ENCODE results near the gene MALRD1. TPM values are rescaled to one million over a fixed set of nuclear protein-coding genes. Genes with fewer than 3 reads are reported as not detected.

MALRD1 gene
- total RNA-seq, 1 donor from 2014 or later, result not detected

- H3K27ac Mint-ChIP-seq, result no peak overlapping the region
- no peak overlapping the region for H3K4me3 Mint-ChIP-seq
- no peaks in the 10 kb centered on the region for H3K4me1 Mint-ChIP-seq (ENCODE audit: low read depth)
- peaks cover 11% of the 10 kb centered on the region for H3K9me3 Mint-ChIP-seq
- intact Hi-C loops (cut with micrococcal nuclease), result no loop called here
- no peaks in the 10 kb centered on the region for H3K27me3 Mint-ChIP-seq (ENCODE audit: insufficient read depth)
- no peaks in the 10 kb centered on the region for H3K36me3 Mint-ChIP-seq (ENCODE audit: low read depth)
- no peak for DNase-seq (ENCODE audit: low spot score)
Measured at GRCh38 chr10:19263262-19263661, 214.7 kb downstream of the MALRD1 start.

GRCh38 chr10:19283285-19283684 is 234.7 kb downstream of the MALRD1 start:
- H3K27me3 Mint-ChIP-seq (ENCODE audit: insufficient read depth), result no peaks in the 10 kb centered on the region
- no peak for DNase-seq (ENCODE audit: low spot score)
- no peak overlapping the region for H3K4me3 Mint-ChIP-seq
- intact Hi-C loops (cut with micrococcal nuclease), result no loop called here
- no peaks in the 10 kb centered on the region for H3K4me1 Mint-ChIP-seq (ENCODE audit: low read depth)
- H3K27ac Mint-ChIP-seq, result no peak overlapping the region
- H3K9me3 Mint-ChIP-seq, result peaks cover 14% of the 10 kb centered on the region
- H3K36me3 Mint-ChIP-seq (ENCODE audit: low read depth), result no peaks in the 10 kb centered on the region

GRCh38 chr10:19283786-19284185 is 235.2 kb downstream of the MALRD1 start:
- Mint-ChIP-seq H3K9me3 (peaks cover 10% of the 10 kb centered on the region), H3K36me3 (ENCODE audit: low read depth) (no peaks in the 10 kb centered on the region)
- intact Hi-C loops (cut with micrococcal nuclease), result no loop called here

GRCh38 chr10:19290770-19291169 is 242.2 kb downstream of the MALRD1 start:
- Mint-ChIP-seq H3K27me3 (ENCODE audit: insufficient read depth) (no peaks in the 10 kb centered on the region), H3K9me3 (peaks cover 11% of the 10 kb centered on the region), H3K4me1 (ENCODE audit: low read depth) (no peaks in the 10 kb centered on the region), H3K27ac (no peak overlapping the region), H3K36me3 (ENCODE audit: low read depth) (no peaks in the 10 kb centered on the region), H3K4me3 (no peak overlapping the region)
- DNase-seq (ENCODE audit: low spot score), result no peak
- intact Hi-C loops (cut with micrococcal nuclease), result no loop called here

More at GRCh38 chr10:19283786-19284185, 235.2 kb downstream of the MALRD1 start:
- H3K27me3 Mint-ChIP-seq (ENCODE audit: insufficient read depth), result no peaks in the 10 kb centered on the region
- DNase-seq (ENCODE audit: low spot score), result no peak
- no peak overlapping the region for H3K4me3 Mint-ChIP-seq
- no peak overlapping the region for H3K27ac Mint-ChIP-seq
- H3K4me1 Mint-ChIP-seq (ENCODE audit: low read depth), result no peaks in the 10 kb centered on the region

GRCh38 chr10:19294233-19294632 is 245.6 kb downstream of the MALRD1 start:
- intact Hi-C loops (cut with micrococcal nuclease), result no loop called here
- Mint-ChIP-seq H3K27ac (no peak overlapping the region), H3K4me3 (no peak overlapping the region), H3K9me3 (peaks cover 12% of the 10 kb centered on the region), H3K36me3 (ENCODE audit: low read depth) (no peaks in the 10 kb centered on the region), H3K27me3 (ENCODE audit: insufficient read depth) (no peaks in the 10 kb centered on the region), H3K4me1 (ENCODE audit: low read depth) (no peaks in the 10 kb centered on the region)
- no peak for DNase-seq (ENCODE audit: low spot score)

- Mint-ChIP-seq H3K4me3 (no peak overlapping the region), H3K36me3 (ENCODE audit: low read depth) (no peaks in the 10 kb centered on the region), H3K4me1 (ENCODE audit: low read depth) (no peaks in the 10 kb centered on the region), H3K27ac (no peak overlapping the region), H3K9me3 (peaks cover 5% of the 10 kb centered on the region), H3K27me3 (ENCODE audit: insufficient read depth) (no peaks in the 10 kb centered on the region)
- no peak for DNase-seq (ENCODE audit: low spot score)
- intact Hi-C loops (cut with micrococcal nuclease), result no loop called here
Measured at GRCh38 chr10:19299645-19300044, 251.0 kb downstream of the MALRD1 start.

- intact Hi-C loops (cut with micrococcal nuclease), result no loop called here
- Mint-ChIP-seq H3K9me3 (peaks cover 5% of the 10 kb centered on the region), H3K27ac (no peak overlapping the region), H3K4me3 (no peak overlapping the region), H3K36me3 (ENCODE audit: low read depth) (no peaks in the 10 kb centered on the region), H3K4me1 (ENCODE audit: low read depth) (no peaks in the 10 kb centered on the region), H3K27me3 (ENCODE audit: insufficient read depth) (no peaks in the 10 kb centered on the region)
- DNase-seq (ENCODE audit: low spot score), result no peak
Measured at GRCh38 chr10:19302117-19302516, 253.5 kb downstream of the MALRD1 start.

- no peak overlapping the region for H3K4me3 Mint-ChIP-seq
- no peak overlapping the region for H3K27ac Mint-ChIP-seq
- no peaks in the 10 kb centered on the region for H3K4me1 Mint-ChIP-seq (ENCODE audit: low read depth)
- no peak for DNase-seq (ENCODE audit: low spot score)
- H3K9me3 Mint-ChIP-seq, result no peaks in the 10 kb centered on the region
- no peaks in the 10 kb centered on the region for H3K36me3 Mint-ChIP-seq (ENCODE audit: low read depth)
- intact Hi-C loops (cut with micrococcal nuclease), result no loop called here
- H3K27me3 Mint-ChIP-seq (ENCODE audit: insufficient read depth), result no peaks in the 10 kb centered on the region
Measured at GRCh38 chr10:19310066-19310465, 261.5 kb downstream of the MALRD1 start.

GRCh38 chr10:19316204-19316870 is 267.7 kb downstream of the MALRD1 start:
- intact Hi-C loops (cut with micrococcal nuclease), result no loop called here
- Mint-ChIP-seq H3K4me1 (ENCODE audit: low read depth) (no peaks in the 10 kb centered on the region), H3K36me3 (ENCODE audit: low read depth) (no peaks in the 10 kb centered on the region), H3K4me3 (no peak overlapping the region), H3K9me3 (no peaks in the 10 kb centered on the region), H3K27me3 (ENCODE audit: insufficient read depth) (no peaks in the 10 kb centered on the region), H3K27ac (no peak overlapping the region)
- no peak for DNase-seq (ENCODE audit: low spot score)

- no peaks in the 10 kb centered on the region for H3K36me3 Mint-ChIP-seq (ENCODE audit: low read depth)
- H3K4me1 Mint-ChIP-seq (ENCODE audit: low read depth), result no peaks in the 10 kb centered on the region
- DNase-seq (ENCODE audit: low spot score), result no peak
- intact Hi-C loops (cut with micrococcal nuclease), result no loop called here
- no peaks in the 10 kb centered on the region for H3K9me3 Mint-ChIP-seq
- no peak overlapping the region for H3K4me3 Mint-ChIP-seq
- no peaks in the 10 kb centered on the region for H3K27me3 Mint-ChIP-seq (ENCODE audit: insufficient read depth)
- no peak overlapping the region for H3K27ac Mint-ChIP-seq
Measured at GRCh38 chr10:19317952-19318351, 269.4 kb downstream of the MALRD1 start.

GRCh38 chr10:19325581-19325980 is 277.0 kb downstream of the MALRD1 start:
- H3K9me3 Mint-ChIP-seq, result no peaks in the 10 kb centered on the region
- H3K4me1 Mint-ChIP-seq (ENCODE audit: low read depth), result no peaks in the 10 kb centered on the region
- no peak overlapping the region for H3K27ac Mint-ChIP-seq
- no peak for DNase-seq (ENCODE audit: low spot score)
- H3K27me3 Mint-ChIP-seq (ENCODE audit: insufficient read depth), result no peaks in the 10 kb centered on the region
- no peak overlapping the region for H3K4me3 Mint-ChIP-seq
- intact Hi-C loops (cut with micrococcal nuclease), result no loop called here
- no peaks in the 10 kb centered on the region for H3K36me3 Mint-ChIP-seq (ENCODE audit: low read depth)

- Mint-ChIP-seq H3K4me1 (ENCODE audit: low read depth) (no peaks in the 10 kb centered on the region), H3K9me3 (no peaks in the 10 kb centered on the region), H3K36me3 (ENCODE audit: low read depth) (no peaks in the 10 kb centered on the region), H3K27ac (no peak overlapping the region), H3K27me3 (ENCODE audit: insufficient read depth) (no peaks in the 10 kb centered on the region), H3K4me3 (no peak overlapping the region)
- intact Hi-C loops (cut with micrococcal nuclease), result no loop called here
- no peak for DNase-seq (ENCODE audit: low spot score)
Measured at GRCh38 chr10:19328582-19328981, 280.0 kb downstream of the MALRD1 start.

- DNase-seq (ENCODE audit: low spot score), result no peak
- H3K9me3 Mint-ChIP-seq, result no peaks in the 10 kb centered on the region
- H3K4me1 Mint-ChIP-seq (ENCODE audit: low read depth), result no peaks in the 10 kb centered on the region
- H3K36me3 Mint-ChIP-seq (ENCODE audit: low read depth), result no peaks in the 10 kb centered on the region
- intact Hi-C loops (cut with micrococcal nuclease), result no loop called here
- H3K27me3 Mint-ChIP-seq (ENCODE audit: insufficient read depth), result no peaks in the 10 kb centered on the region
- no peak overlapping the region for H3K27ac Mint-ChIP-seq
- H3K4me3 Mint-ChIP-seq, result no peak overlapping the region
Measured at GRCh38 chr10:19329475-19329874, 280.9 kb downstream of the MALRD1 start.

GRCh38 chr10:19332304-19332703 is 283.7 kb downstream of the MALRD1 start:
- peaks cover 3% of the 10 kb centered on the region for H3K9me3 Mint-ChIP-seq
- no peak overlapping the region for H3K27ac Mint-ChIP-seq
- no peaks in the 10 kb centered on the region for H3K36me3 Mint-ChIP-seq (ENCODE audit: low read depth)
- H3K4me3 Mint-ChIP-seq, result no peak overlapping the region
- no peaks in the 10 kb centered on the region for H3K4me1 Mint-ChIP-seq (ENCODE audit: low read depth)
- no peak for DNase-seq (ENCODE audit: low spot score)
- no peaks in the 10 kb centered on the region for H3K27me3 Mint-ChIP-seq (ENCODE audit: insufficient read depth)
- intact Hi-C loops (cut with micrococcal nuclease), result no loop called here
